ENCODE data around the gene RBMS1. TPM values are rescaled to one million over a fixed set of nuclear protein-coding genes. Genes with fewer than 3 reads are reported as not detected.

The RBMS1 gene
- total and polyA plus RNA-seq, 2 donors (not counting 1 experiment from before 2014, with no cell fraction given) = 18.0 to 36.7 TPM

GRCh38 chr2:160482673-160483072, 10.9 kb downstream of the RBMS1 start:
- Histone ChIP-seq H3K36me3 (replicated peaks in 1 of 2; ENCODE audit: control extremely low read depth in 1 of 2, control insufficient read depth in 1 of 2, extremely low read depth in 1 of 2, insufficient read depth in 2 of 2, low read length in 1 of 2) (no peaks in the 10 kb centered on the region), H2AFZ (ENCODE audit: insufficient read depth, low read depth, low read length, poor library complexity, severe bottlenecking) (no peak overlapping the region), H3K27ac (ENCODE audit: low read length in 2 of 2) (no peak overlapping the region), H4K20me1 (ENCODE audit: control insufficient read depth, insufficient read depth, low read length, poor library complexity, severe bottlenecking) (no peaks in the 10 kb centered on the region), H3K4me1 (ENCODE audit: control insufficient read depth in 2 of 2, insufficient read depth in 2 of 2, low read length in 2 of 2) (no peaks in the 10 kb centered on the region), H3K4me2 (replicated peaks; ENCODE audit: low read depth, low read length, poor library complexity, severe bottlenecking) (no peak overlapping the region), H3K9me3 (ENCODE audit: control extremely low read depth in 1 of 3, control insufficient read depth in 2 of 3, insufficient read depth in 1 of 3, low read length in 2 of 3) (no peaks in the 10 kb centered on the region), H3K27me3 (replicated peaks in 1 of 4; ENCODE audit: control extremely low read depth in 1 of 4, control insufficient read depth in 3 of 4, insufficient read depth in 4 of 4, low read length in 3 of 4) (peaks cover 0 to 5% (median 1%) of the 10 kb centered on the region in 4 experiments), H3K9ac (ENCODE audit: low read length) (no peak overlapping the region), H3K79me2 (ENCODE audit: control insufficient read depth, insufficient read depth, low read length) (no peaks in the 10 kb centered on the region), H3K4me3 (ENCODE audit: control extremely low read depth in 1 of 5, extremely low read depth in 1 of 5, insufficient read depth in 1 of 5, low read depth in 2 of 5, low read length in 4 of 5) (no peak overlapping the region)
- Mint-ChIP-seq H3K27me3 (peaks cover 28% of the 10 kb centered on the region), H3K4me1 (no peaks in the 10 kb centered on the region), H3K4me3 (no peak overlapping the region), H3K27ac (no peak overlapping the region), H3K9me3 (ENCODE audit: insufficient read depth) (no peaks in the 10 kb centered on the region)
- ATAC-seq (ENCODE audit: low read depth) (no peak), DNase-seq (no peak)
- ChIA-PET POLR2A (no interaction called here), CTCF (no interaction called here)
- TF ChIP-seq CTCF (IDR thresholded peaks at IDR 0.05) = no peak
- intact Hi-C loops (cut with micrococcal nuclease) = no loop called here
- no CpG with 5 or more reads among the region's 2 CpGs for WGBS (ENCODE audit: insufficient coverage)

- Histone ChIP-seq H2AFZ (ENCODE audit: insufficient read depth, low read depth, low read length, poor library complexity, severe bottlenecking) (no peak overlapping the region), H3K27ac (ENCODE audit: low read length in 2 of 2) (no peak overlapping the region), H3K4me2 (replicated peaks; ENCODE audit: low read depth, low read length, poor library complexity, severe bottlenecking) (no peak overlapping the region), H3K9me3 (ENCODE audit: control extremely low read depth in 1 of 3, control insufficient read depth in 2 of 3, insufficient read depth in 1 of 3, low read length in 2 of 3) (no peaks in the 10 kb centered on the region), H3K4me3 (ENCODE audit: control extremely low read depth in 1 of 5, extremely low read depth in 1 of 5, insufficient read depth in 1 of 5, low read depth in 2 of 5, low read length in 4 of 5) (no peak overlapping the region), H3K36me3 (replicated peaks in 1 of 2; ENCODE audit: control extremely low read depth in 1 of 2, control insufficient read depth in 1 of 2, extremely low read depth in 1 of 2, insufficient read depth in 2 of 2, low read length in 1 of 2) (no peaks in the 10 kb centered on the region), H3K27me3 (replicated peaks in 1 of 4; ENCODE audit: control extremely low read depth in 1 of 4, control insufficient read depth in 3 of 4, insufficient read depth in 4 of 4, low read length in 3 of 4) (peaks cover 0 to 3% (median 0%) of the 10 kb centered on the region in 4 experiments), H3K79me2 (ENCODE audit: control insufficient read depth, insufficient read depth, low read length) (no peaks in the 10 kb centered on the region), H3K9ac (ENCODE audit: low read length) (no peak overlapping the region), H3K4me1 (ENCODE audit: control insufficient read depth in 2 of 2, insufficient read depth in 2 of 2, low read length in 2 of 2) (no peaks in the 10 kb centered on the region), H4K20me1 (ENCODE audit: control insufficient read depth, insufficient read depth, low read length, poor library complexity, severe bottlenecking) (no peaks in the 10 kb centered on the region)
- POLR2A ChIA-PET = no interaction called here
- DNase-seq (no peak), ATAC-seq (ENCODE audit: low read depth) (no peak)
- TF ChIP-seq CTCF (IDR thresholded peaks at IDR 0.05) = no peak
- TF ChIP-seq EZH2 (IDR thresholded peaks at IDR 0.05; ENCODE audit: borderline replicate concordance, insufficient read depth, low read depth, low read length, poor library complexity, severe bottlenecking) = no peak
- no peak overlapping the region for H3K4me3 Mint-ChIP-seq
- no peaks in the 10 kb centered on the region for H3K4me1 Mint-ChIP-seq
- peaks cover 25% of the 10 kb centered on the region for H3K27me3 Mint-ChIP-seq
- H3K27ac Mint-ChIP-seq = no peak overlapping the region
- intact Hi-C loops (cut with micrococcal nuclease) = no loop called here
- H3K9me3 Mint-ChIP-seq (ENCODE audit: insufficient read depth) = no peaks in the 10 kb centered on the region
- WGBS (ENCODE audit: insufficient coverage) = 95% methylated on average over 3 of the region's 3 CpGs
- CTCF ChIA-PET = interaction anchor here (1.3 kb wide), 1 partner anchor 51 kb away, joined by 3 read pairs; no protein-coding TSS in a partner anchor
These were observed 14.3 kb downstream of the RBMS1 start for GRCh38 chr2:160479269-160479668.
